Caco-2 (cell line): ENCODE measurements around the gene LPCAT1. TPM values are rescaled to one million over a fixed set of nuclear protein-coding genes. Genes with fewer than 3 reads are reported as not detected.

Experiments
- BruUV-seq: library from RNA; stranded (reverse); fragments of 400-500 nt; replicated peaks from 2 replicates; lab custom pipeline; 2021; lab: Mats Ljungman, UMichigan
- CTCF ChIA-PET: fragments of 300-600 bp; sonication (Branson Sonifier 250); formaldehyde crosslinking; loops from one replicate; lab custom pipeline; 2022; ENCODE audit warnings: antibody characterized with exemption; lab: Charles Lee
- POLR2A ChIA-PET: fragments of 300-600 bp; sonication (Branson Sonifier 250); formaldehyde crosslinking; loops from one replicate; lab custom pipeline; 2022; ENCODE audit warnings: antibody characterized with exemption; lab: Charles Lee
- DNase-seq, 2 experiments: peaks; one replicate each; pipeline versions ENCODE4 v3.0.0 to v3.0.0-alpha.2; 2020 to 2022
- H3K27me3 ChIP-seq: replicated peaks from 2 replicates; pipeline ENCODE4 v1.6.0; 2011; ENCODE audit warnings: low read length; ENCODE audit not compliant: control insufficient read depth, insufficient read depth
- H3K36me3 ChIP-seq: 2 replicates; pipeline ENCODE4 v1.5.1; 2011; ENCODE audit warnings: low read length; ENCODE audit not compliant: control insufficient read depth, insufficient read depth
- H3K4me1 ChIP-seq: fragments of 250-450 bp; sonication (Bioruptor Pico); 2 replicates; pipeline ENCODE4 v1.5.1; 2020; ENCODE audit warnings: mild to moderate bottlenecking
- H3K4me3 ChIP-seq: 2 replicates; pipeline ENCODE4 v1.5.1; 2011; ENCODE audit warnings: low read depth, mild to moderate bottlenecking, control low read depth, low read length
- H3K9me3 ChIP-seq: fragments of 250-450 bp; sonication (Bioruptor Pico); 2 replicates; pipeline ENCODE4 v1.5.1; 2020; ENCODE audit warnings: mild to moderate bottlenecking, moderate library complexity
- H3K27ac Mint-ChIP-seq: one replicate; pipeline ENCODE4 v1.8.0; 2022; ENCODE audit warnings: mixed read lengths; ENCODE audit not compliant: unreplicated experiment
- H3K27me3 Mint-ChIP-seq: one replicate; pipeline ENCODE4 v1.8.0; 2022; ENCODE audit warnings: mixed read lengths; ENCODE audit not compliant: insufficient read depth, unreplicated experiment
- H3K36me3 Mint-ChIP-seq: one replicate; pipeline ENCODE4 v1.8.0; 2022; ENCODE audit warnings: mild to moderate bottlenecking, mixed read lengths; ENCODE audit not compliant: insufficient read depth, unreplicated experiment
- H3K4me1 Mint-ChIP-seq: one replicate; pipeline ENCODE4 v1.8.0; 2022; ENCODE audit warnings: low read depth, mixed read lengths; ENCODE audit not compliant: unreplicated experiment
- H3K4me3 Mint-ChIP-seq: one replicate; pipeline ENCODE4 v1.8.0; 2022; ENCODE audit warnings: mild to moderate bottlenecking, moderate library complexity, mixed read lengths; ENCODE audit not compliant: unreplicated experiment
- H3K9me3 Mint-ChIP-seq: one replicate; pipeline ENCODE4 v1.8.0; 2022; ENCODE audit warnings: mixed read lengths; ENCODE audit not compliant: unreplicated experiment
- CTCF ChIP-seq, 2 experiments: fragments of 200-600 bp in 1 of 2; IDR thresholded peaks; 1 replicate in 1 of 2; 2 replicates in 1 of 2; pipeline versions ENCODE4 v1.5.1 to v1.8.0; 2011 to 2022; ENCODE audit warnings: antibody characterized with exemption in 1 of 2, control low read depth in 1 of 2, inconsistent platforms in 1 of 2, low read depth in 1 of 2, low read length in 1 of 2, mild to moderate bottlenecking in 1 of 2, moderate library complexity in 1 of 2; ENCODE audit not compliant: insufficient read depth in 1 of 2, severe bottlenecking in 1 of 2, unreplicated experiment in 1 of 2
- intact Hi-C: fragments of 100-400 bp; cut with micrococcal nuclease; formaldehyde crosslinking; loops from one replicate; pipeline ENCODE4 v1.10.0; 2022; ENCODE audit not compliant: unreplicated experiment
- total RNA-seq: library from RNA; stranded (reverse); gene quantifications from 2 replicates; pipeline ENCODE4 v1.2.3, GENCODE V29; 2022

The LPCAT1 gene
- total RNA-seq, 1 experiment from 2014 or later, result 52.8 TPM

GRCh38 chr5:1545805-1546355, 22.1 kb upstream of the LPCAT1 start:
- Mint-ChIP-seq H3K4me1 (no peaks in the 10 kb centered on the region), H3K27ac (no peak overlapping the region), H3K4me3 (no peak overlapping the region), H3K27me3 (no peaks in the 10 kb centered on the region), H3K36me3 (no peaks in the 10 kb centered on the region), H3K9me3 (no peaks in the 10 kb centered on the region)
- Histone ChIP-seq H3K9me3 (no peaks in the 10 kb centered on the region), H3K36me3 (no peaks in the 10 kb centered on the region), H3K4me1 (no peaks in the 10 kb centered on the region), H3K4me3 (no peak overlapping the region), H3K27me3 (no peaks in the 10 kb centered on the region)
- TF ChIP-seq CTCF (IDR thresholded peaks at IDR 0.05; ENCODE audit: insufficient read depth in 1 of 2, low read depth in 1 of 2, low read length in 1 of 2, severe bottlenecking in 1 of 2, unreplicated experiment in 1 of 2), result no peak
- no TSS peak for BruUV-seq
- POLR2A ChIA-PET, result no interaction called here
- intact Hi-C loops, result no loop called here
- DNase-seq, result no peak
- CTCF ChIA-PET, result no interaction called here

- no peak for DNase-seq
- no peak for TF ChIP-seq CTCF (IDR thresholded peaks at IDR 0.05; ENCODE audit: insufficient read depth in 1 of 2, low read depth in 1 of 2, low read length in 1 of 2, severe bottlenecking in 1 of 2, unreplicated experiment in 1 of 2)
- Mint-ChIP-seq H3K9me3 (no peaks in the 10 kb centered on the region), H3K36me3 (no peaks in the 10 kb centered on the region), H3K4me1 (no peaks in the 10 kb centered on the region), H3K4me3 (no peak overlapping the region), H3K27ac (no peak overlapping the region), H3K27me3 (no peaks in the 10 kb centered on the region)
- H3K9me3 ChIP-seq, result no peaks in the 10 kb centered on the region
- H3K4me3 ChIP-seq, result no peak overlapping the region
- H3K27me3 ChIP-seq, result no peaks in the 10 kb centered on the region
- intact Hi-C loops, result no loop called here
- H3K36me3 ChIP-seq, result no peaks in the 10 kb centered on the region
- ChIA-PET POLR2A (no interaction called here), CTCF (no interaction called here)
- no peaks in the 10 kb centered on the region for H3K4me1 ChIP-seq
- no TSS peak for BruUV-seq
These were observed 21.5 kb upstream of the LPCAT1 start for GRCh38 chr5:1545126-1545804.

- DNase-seq, result no peak
- no peak for TF ChIP-seq CTCF (IDR thresholded peaks at IDR 0.05; ENCODE audit: insufficient read depth in 1 of 2, low read depth in 1 of 2, low read length in 1 of 2, severe bottlenecking in 1 of 2, unreplicated experiment in 1 of 2)
- no peaks in the 10 kb centered on the region for H3K4me1 Mint-ChIP-seq
- H3K27me3 Mint-ChIP-seq, result no peaks in the 10 kb centered on the region
- H3K9me3 ChIP-seq, result no peaks in the 10 kb centered on the region
- CTCF ChIA-PET, result no interaction called here
- no peak overlapping the region for H3K4me3 ChIP-seq
- BruUV-seq, result no TSS peak
- intact Hi-C loops, result no loop called here
- no peaks in the 10 kb centered on the region for H3K36me3 Mint-ChIP-seq
- no peaks in the 10 kb centered on the region for H3K36me3 ChIP-seq
- H3K27me3 ChIP-seq, result no peaks in the 10 kb centered on the region
- H3K4me1 ChIP-seq, result no peaks in the 10 kb centered on the region
- no peak overlapping the region for H3K27ac Mint-ChIP-seq
- no peaks in the 10 kb centered on the region for H3K9me3 Mint-ChIP-seq
- POLR2A ChIA-PET, result no interaction called here
- no peak overlapping the region for H3K4me3 Mint-ChIP-seq
These were observed 20.7 kb upstream of the LPCAT1 start for GRCh38 chr5:1544294-1544961.
